H54 (cell line): Measurements from ENCODE around the gene TMEM270.
"Not testable (repeated sequence)": the region's sequence is repeated elsewhere in the genome, so short reads cannot be mapped to it uniquely, and the experiment has no call there.

Experiments used
- DNase-seq: peaks from one replicate; pipeline ENCODE4 v3.0.0; 2011; ENCODE audit warnings: low spot score, mixed read lengths; ENCODE audit not compliant: insufficient read length
- FAIRE-seq: peaks from 3 replicates; lab custom pipeline; 2011; peaks lifted over from hg19 to GRCh38; lab: Jason Lieb, UNC
- POLR2A ChIP-seq: IDR thresholded peaks from 2 replicates; pipeline ENCODE4 v1.6.1; 2011; ENCODE audit warnings: low read depth, mild to moderate bottlenecking, low read length

Gene TMEM270

GRCh38 chr7:73860859-73861258, at the start of gene TMEM270:
TSS of gene TMEM270 (plus strand) at chr7:73861159. CDS start at chr7:73861195, 36 bp downstream.
- no peak for FAIRE-seq
- no peak for TF ChIP-seq POLR2A
- no peak for DNase-seq

GRCh38 chr7:73811760-73812168, 49.2 kb upstream of the TMEM270 start:
- no peak for TF ChIP-seq POLR2A
- no peak for DNase-seq

GRCh38 chr7:73812996-73813395, 48.0 kb upstream of the TMEM270 start:
- FAIRE-seq, result no peak
- DNase-seq, result no peak
- TF ChIP-seq POLR2A, result no peak

More at GRCh38 chr7:73811760-73812168, 49.2 kb upstream of the TMEM270 start:
- no peak for FAIRE-seq

- DNase-seq, result no peak
These were observed 45.5 kb upstream of the TMEM270 start for GRCh38 chr7:73815436-73815835.

GRCh38 chr7:73817121-73817520, 43.8 kb upstream of the TMEM270 start:
- FAIRE-seq, result no peak
- no peak for TF ChIP-seq POLR2A

More at GRCh38 chr7:73815436-73815835, 45.5 kb upstream of the TMEM270 start:
- no peak for FAIRE-seq
- no peak for TF ChIP-seq POLR2A

GRCh38 chr7:73820013-73820412, 40.9 kb upstream of the TMEM270 start:
- no peak for DNase-seq
- no peak for TF ChIP-seq POLR2A
- no peak for FAIRE-seq

More at GRCh38 chr7:73817121-73817520, 43.8 kb upstream of the TMEM270 start:
- DNase-seq, result no peak

GRCh38 chr7:73821597-73822285, 39.2 kb upstream of the TMEM270 start:
- FAIRE-seq, DNase-seq: not testable (repeated sequence)

- DNase-seq (peak; percentile 96), FAIRE-seq (peak; percentile 74)
- TF ChIP-seq POLR2A, result no peak
These were observed 38.4 kb upstream of the TMEM270 start for GRCh38 chr7:73822319-73823173.

GRCh38 chr7:73823257-73823656, 37.7 kb upstream of the TMEM270 start:
- no peak for FAIRE-seq
- no peak for DNase-seq
- no peak for TF ChIP-seq POLR2A

- DNase-seq (no peak), FAIRE-seq (no peak)
- no peak for TF ChIP-seq POLR2A
These were observed 36.9 kb upstream of the TMEM270 start for GRCh38 chr7:73823873-73824592.

GRCh38 chr7:73824986-73825385, 36.0 kb upstream of the TMEM270 start:
- DNase-seq, result no peak
- FAIRE-seq, result no peak
- TF ChIP-seq POLR2A, result no peak

- FAIRE-seq (no peak), DNase-seq (no peak)
- no peak for TF ChIP-seq POLR2A
These were observed 33.3 kb upstream of the TMEM270 start for GRCh38 chr7:73827567-73828106.

- FAIRE-seq (peak; percentile 36), DNase-seq (peak; percentile 86)
- TF ChIP-seq POLR2A, result no peak
These were observed 32.7 kb upstream of the TMEM270 start for GRCh38 chr7:73828107-73828803.

- FAIRE-seq, result no peak
- TF ChIP-seq POLR2A, result no peak
- DNase-seq, result no peak
These were observed 32.0 kb upstream of the TMEM270 start for GRCh38 chr7:73828972-73829371.
